Heart right ventricle (tissue), 16 donors: ENCODE measurements around the gene ECT2. TPM values are rescaled to one million over a fixed set of nuclear protein-coding genes. Genes with fewer than 3 reads are reported as not detected.

Source experiments
- ATAC-seq, 8 donors: fragments of 200-7000 bp; cut with Tn5 transposase; one replicate each; pipeline ENCODE4 v1.9.1; 2020; ENCODE audit warnings: mild to moderate bottlenecking in 8 of 8, moderate library complexity in 8 of 8, moderate number of reproducible peaks in 1 of 8
- DNase-seq, 2 donors: peaks; one replicate each; pipeline ENCODE4 v3.0.0-alpha.2; 2020
- H3K27ac ChIP-seq, 10 donors: fragments of 200-600 bp; sonication (generic) in 2 of 10; one replicate each; pipeline versions ENCODE4 v1.5.0 to v1.8.0; 2020 to 2022; ENCODE audit warnings: mild to moderate bottlenecking in 3 of 10
- H3K27me3 ChIP-seq, 7 donors: fragments of 200-600 bp; one replicate each; pipeline ENCODE4 v1.8.0; 2021 to 2022; ENCODE audit warnings: mild to moderate bottlenecking in 2 of 7
- H3K36me3 ChIP-seq, 9 donors: fragments of 200-600 bp; sonication (generic) in 1 of 9; one replicate each; pipeline versions ENCODE4 v1.5.0 to v1.8.0; 2020 to 2022; ENCODE audit warnings: mild to moderate bottlenecking in 2 of 9
- H3K4me1 ChIP-seq, 9 donors: fragments of 200-600 bp; sonication (generic) in 1 of 9; one replicate each; pipeline versions ENCODE4 v1.5.0 to v1.8.0; 2020 to 2022; ENCODE audit warnings: mild to moderate bottlenecking in 4 of 9
- H3K4me3 ChIP-seq, 10 donors: fragments of 200-600 bp; sonication (generic) in 2 of 10; one replicate each; pipeline versions ENCODE4 v1.5.0 to v1.8.0; 2020 to 2022; ENCODE audit warnings: mild to moderate bottlenecking in 7 of 10, moderate library complexity in 2 of 10
- H3K9me3 ChIP-seq, 11 donors: fragments of 200-600 bp in 10 of 11; sonication (generic) in 2 of 11; one replicate each; pipeline versions ENCODE4 v1.5.0 to v1.8.0; 2013 to 2022; ENCODE audit warnings: mild to moderate bottlenecking in 2 of 11, control low read depth in 1 of 11, moderate library complexity in 1 of 11
- CTCF ChIP-seq, 9 donors: fragments of 200-600 bp; sonication (generic) in 2 of 9; IDR thresholded peaks; one replicate each; pipeline versions ENCODE4 v1.5.0 to v1.8.0; 2021 to 2022; ENCODE audit warnings: antibody characterized with exemption in 9 of 9, mild to moderate bottlenecking in 5 of 9, moderate library complexity in 1 of 9
- WGBS, 2 donors: extraction: QIAGEN DNeasy Blood & Tissue Kit; methylation state at CpG; one replicate each; pipeline ENCODE4 v1.1.7; 2013; ENCODE audit warnings: inconsistent platforms in 1 of 2; 5-methylcytosine and 5-hydroxymethylcytosine counted together
- intact Hi-C, 10 donors: fragments of 100-400 bp; cut with DNase I; formaldehyde crosslinking; loops; one replicate each; pipeline versions ENCODE4 v1.11.1 to v1.14.2; 2022
- polyA plus RNA-seq, 2 donors: library from polyadenylated mRNA; stranded (reverse); fragments of 200-250 nt; gene quantifications; one replicate each; pipeline ENCODE4 v1.2.3, GENCODE V29; 2013
- total RNA-seq, 10 donors: library from RNA; stranded (reverse); fragmentation: NEBNext Ultra II Directional in 3 of 10; extraction: Animal tissue kit (Norgen Biotek cat#: 25700) in 3 of 10; gene quantifications; one replicate each; pipeline versions ENCODE4 v1.2.1 to v1.2.4, GENCODE V29; 2021 to 2023
- donor health status: Arrhythmogenic right ventricular cardiomyopathy.
- donor health status: ischemic (EF 13 %, LVEDD 7.1; RV severe dilation, severe dysfunction).
- donor health status: healthy with polysubstance abuse.
- donor health status: DM: no; HTN: yes; CAD: no.
- donor health status: DM: no; HTN: no; CAD: no.
- donor health status: ischemic (EF 25% LVEDD 6.9; RV normal size, moderate dysfunction).
- donor health status: ischemic (EF 25% LVEDD 5.7; RV mildly dilated, moderate dysfunction).
- donor health status: healthy.
- donor health status: DM: yes; HTN: yes; CAD: no.
- donor health status: Ischemic cardiomyopathy.
- donor health status: ischemic (EF 35%, LVEDD 5.7; RV mildly dilated, moderate dysfunction).
- donor health status: nonischemic (EF 11% LVEDD 7.7; RV severe dilation, severe dysfunction).
- donor health status: DM: yes; HTN: yes; CAD: no.
- donor health status: PGD.
- donor health status: ischemic (EF 29% LVEDD 5.4; RV normal size, mild dysfunction).
- donor health status: nonischemic (EF 23%, LVEDD 6.1; RV moderate dilation, normal function).

The ECT2 gene
- total and polyA plus RNA-seq, 12 donors: 2.0 to 8.0 (median 5.3) TPM

GRCh38 chr3:172799246-172799645, 48.7 kb downstream of the ECT2 start:
- no peak overlapping the region for H3K4me3 ChIP-seq
- DNase-seq (no peak), ATAC-seq (no peak)
- intact Hi-C loops: no loop called here
- H3K27me3 ChIP-seq: no peaks in the 10 kb centered on the region
- WGBS, 2 donors: 94 to 96% methylated on average over 1 of the region's 1 CpG
- peaks cover 0 to 33% (median 0%) of the 10 kb centered on the region in 9 donors for H3K36me3 ChIP-seq
- no peaks in the 10 kb centered on the region for H3K9me3 ChIP-seq
- H3K4me1 ChIP-seq: no peaks in the 10 kb centered on the region
- TF ChIP-seq CTCF (IDR thresholded peaks at IDR 0.05): no peak
- no peak overlapping the region for H3K27ac ChIP-seq

- no peak for TF ChIP-seq CTCF (IDR thresholded peaks at IDR 0.05)
- H3K4me3 ChIP-seq: no peak overlapping the region
- DNase-seq: no peak
- H3K9me3 ChIP-seq: no peaks in the 10 kb centered on the region
- no peak for ATAC-seq
- H3K27me3 ChIP-seq: no peaks in the 10 kb centered on the region
- WGBS, 2 donors: 99 to 100% methylated on average over 2 of the region's 2 CpGs
- no peaks in the 10 kb centered on the region for H3K4me1 ChIP-seq
- intact Hi-C loops: loop anchor here in 3 of 10 donors (10.0 kb wide), 2 partner anchors 745 to 755 kb away; no protein-coding TSS in a partner anchor
- H3K27ac ChIP-seq: no peak overlapping the region
- H3K36me3 ChIP-seq: peaks cover 0 to 35% (median 0%) of the 10 kb centered on the region in 9 donors
Measured at GRCh38 chr3:172800156-172800555, 49.6 kb downstream of the ECT2 start.

- no peak for TF ChIP-seq CTCF (IDR thresholded peaks at IDR 0.05)
- DNase-seq: no peak
- ATAC-seq: no peak
- Histone ChIP-seq H3K27me3 (no peaks in the 10 kb centered on the region), H3K27ac (no peak overlapping the region), H3K4me1 (no peaks in the 10 kb centered on the region), H3K9me3 (no peaks in the 10 kb centered on the region), H3K4me3 (no peak overlapping the region), H3K36me3 (peaks cover 0 to 64% (median 0%) of the 10 kb centered on the region in 9 donors)
- 83 to 93% methylated on average over 3 of the region's 3 CpGs for WGBS, 2 donors
- intact Hi-C loops: loop anchor here in 3 of 10 donors (10.0 kb wide), 2 partner anchors 741 to 751 kb away; no protein-coding TSS in a partner anchor
Measured at GRCh38 chr3:172803489-172803888, 53.0 kb downstream of the ECT2 start.

GRCh38 chr3:172804323-172804722, 53.8 kb downstream of the ECT2 start:
- no peaks in the 10 kb centered on the region for H3K4me1 ChIP-seq
- H3K4me3 ChIP-seq: no peak overlapping the region
- no peak for TF ChIP-seq CTCF (IDR thresholded peaks at IDR 0.05)
- ATAC-seq: no peak
- intact Hi-C loops: loop anchor here in 3 of 10 donors (10.0 kb wide), 2 partner anchors 740 to 750 kb away; no protein-coding TSS in a partner anchor
- H3K27ac ChIP-seq: no peak overlapping the region
- H3K9me3 ChIP-seq: no peaks in the 10 kb centered on the region
- no peaks in the 10 kb centered on the region for H3K27me3 ChIP-seq
- H3K36me3 ChIP-seq: peaks cover 0 to 70% (median 0%) of the 10 kb centered on the region in 9 donors
- 96 to 100% methylated on average over 1 of the region's 1 CpG for WGBS, 2 donors
- DNase-seq: no peak
